ENCODE data around the gene FOSB. TPM values are rescaled to one million over a fixed set of nuclear protein-coding genes. Genes with fewer than 3 reads are reported as not detected.

Gene FOSB
- total and polyA plus RNA-seq, 9 of the 15 experiments (the other 6 are each of a cell fraction or from before 2014, with no cell fraction given) = 0.11 to 2.7 (median 0.73) TPM

DNA sequence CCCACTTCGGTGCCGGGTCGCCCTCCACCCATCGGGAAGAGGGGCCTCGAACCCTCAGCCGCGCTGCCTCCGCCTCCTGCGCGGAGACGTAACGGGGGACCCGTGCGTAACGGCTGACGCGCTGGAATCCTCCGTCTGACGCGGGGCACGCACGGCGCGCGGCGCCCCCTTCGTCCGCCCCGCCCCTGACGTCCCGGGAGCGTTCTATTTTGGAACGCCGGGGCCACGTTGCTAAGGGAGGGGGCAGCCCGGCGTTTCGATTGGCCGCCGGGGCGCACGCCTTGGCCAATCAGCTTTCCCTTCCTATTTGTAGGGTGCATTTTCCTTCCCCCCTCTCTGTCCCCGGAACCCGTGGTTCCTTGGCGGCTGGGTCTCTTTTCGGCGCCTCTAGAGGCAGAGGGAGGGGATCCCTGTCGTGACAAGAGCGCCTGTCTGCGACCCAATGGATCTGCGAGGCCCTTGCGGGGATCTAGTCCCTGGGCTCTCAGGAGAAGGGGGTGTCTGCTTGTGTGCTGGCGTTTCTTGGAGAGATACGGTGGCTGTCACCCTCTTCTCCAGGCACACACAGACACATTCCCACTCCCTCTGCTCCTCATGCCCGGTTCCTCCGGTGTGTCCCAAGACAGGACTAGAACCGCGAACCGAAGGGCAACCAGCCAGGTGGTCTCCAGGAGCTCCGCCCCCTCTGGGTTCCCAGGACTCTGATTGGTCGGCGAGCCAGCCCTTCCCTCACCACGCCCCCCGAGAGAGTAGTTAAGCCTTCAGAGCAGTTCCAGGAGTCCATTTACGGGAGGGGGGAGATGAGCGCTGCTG is 1.5 kb downstream of the FOSB start (continued):
- TF ChIP-seq, protein P1, sequence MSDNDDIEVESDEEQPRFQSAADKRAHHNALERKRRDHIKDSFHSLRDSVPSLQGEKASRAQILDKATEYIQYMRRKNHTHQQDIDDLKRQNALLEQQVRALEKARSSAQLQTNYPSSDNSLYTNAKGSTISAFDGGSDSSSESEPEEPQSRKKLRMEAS (CRISPR knock-in tag; IDR thresholded peaks at IDR 0.05) = peak; percentile 87
- TF ChIP-seq, protein P2, sequence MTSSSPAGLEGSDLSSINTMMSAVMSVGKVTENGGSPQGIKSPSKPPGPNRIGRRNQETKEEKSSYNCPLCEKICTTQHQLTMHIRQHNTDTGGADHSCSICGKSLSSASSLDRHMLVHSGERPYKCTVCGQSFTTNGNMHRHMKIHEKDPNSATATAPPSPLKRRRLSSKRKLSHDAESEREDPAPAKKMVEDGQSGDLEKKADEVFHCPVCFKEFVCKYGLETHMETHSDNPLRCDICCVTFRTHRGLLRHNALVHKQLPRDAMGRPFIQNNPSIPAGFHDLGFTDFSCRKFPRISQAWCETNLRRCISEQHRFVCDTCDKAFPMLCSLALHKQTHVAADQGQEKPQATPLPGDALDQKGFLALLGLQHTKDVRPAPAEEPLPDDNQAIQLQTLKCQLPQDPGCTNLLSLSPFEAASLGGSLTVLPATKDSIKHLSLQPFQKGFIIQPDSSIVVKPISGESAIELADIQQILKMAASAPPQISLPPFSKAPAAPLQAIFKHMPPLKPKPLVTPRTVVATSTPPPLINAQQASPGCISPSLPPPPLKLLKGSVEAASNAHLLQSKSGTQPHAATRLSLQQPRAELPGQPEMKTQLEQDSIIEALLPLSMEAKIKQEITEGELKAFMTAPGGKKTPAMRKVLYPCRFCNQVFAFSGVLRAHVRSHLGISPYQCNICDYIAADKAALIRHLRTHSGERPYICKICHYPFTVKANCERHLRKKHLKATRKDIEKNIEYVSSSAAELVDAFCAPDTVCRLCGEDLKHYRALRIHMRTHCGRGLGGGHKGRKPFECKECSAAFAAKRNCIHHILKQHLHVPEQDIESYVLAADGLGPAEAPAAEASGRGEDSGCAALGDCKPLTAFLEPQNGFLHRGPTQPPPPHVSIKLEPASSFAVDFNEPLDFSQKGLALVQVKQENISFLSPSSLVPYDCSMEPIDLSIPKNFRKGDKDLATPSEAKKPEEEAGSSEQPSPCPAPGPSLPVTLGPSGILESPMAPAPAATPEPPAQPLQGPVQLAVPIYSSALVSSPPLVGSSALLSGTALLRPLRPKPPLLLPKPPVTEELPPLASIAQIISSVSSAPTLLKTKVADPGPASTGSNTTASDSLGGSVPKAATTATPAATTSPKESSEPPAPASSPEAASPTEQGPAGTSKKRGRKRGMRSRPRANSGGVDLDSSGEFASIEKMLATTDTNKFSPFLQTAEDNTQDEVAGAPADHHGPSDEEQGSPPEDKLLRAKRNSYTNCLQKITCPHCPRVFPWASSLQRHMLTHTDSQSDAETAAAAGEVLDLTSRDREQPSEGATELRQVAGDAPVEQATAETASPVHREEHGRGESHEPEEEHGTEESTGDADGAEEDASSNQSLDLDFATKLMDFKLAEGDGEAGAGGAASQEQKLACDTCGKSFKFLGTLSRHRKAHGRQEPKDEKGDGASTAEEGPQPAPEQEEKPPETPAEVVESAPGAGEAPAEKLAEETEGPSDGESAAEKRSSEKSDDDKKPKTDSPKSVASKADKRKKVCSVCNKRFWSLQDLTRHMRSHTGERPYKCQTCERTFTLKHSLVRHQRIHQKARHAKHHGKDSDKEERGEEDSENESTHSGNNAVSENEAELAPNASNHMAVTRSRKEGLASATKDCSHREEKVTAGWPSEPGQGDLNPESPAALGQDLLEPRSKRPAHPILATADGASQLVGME (CRISPR knock-in tag; IDR thresholded peaks at IDR 0.05) = no peak
- TF ChIP-seq ZNF134 (CRISPR knock-in tag; conservative IDR thresholded peaks at IDR 0.05) (no peak), HNRNPUL1 (IDR thresholded peaks at IDR 0.05; ENCODE audit: low read length) (no peak), CBX1 (IDR thresholded peaks at IDR 0.05; ENCODE audit: low read depth) (peak; percentile 15; the same call in 1 of the 2 replicates), EHMT2 (IDR thresholded peaks at IDR 0.05) (no peak), TGIF2 (CRISPR knock-in tag; IDR thresholded peaks at IDR 0.05) (no peak), RBBP5 (IDR thresholded peaks at IDR 0.05; ENCODE audit: borderline replicate concordance, insufficient read depth, low read length, poor library complexity, severe bottlenecking) (peak; percentile 42), KDM4B (IDR thresholded peaks at IDR 0.05; ENCODE audit: borderline replicate concordance in 2 of 2, low read depth in 1 of 2) (peak in 1 of 2 experiments; percentile 34; a peak in 1 of 4 replicates), LCOR (CRISPR knock-in tag; IDR thresholded peaks at IDR 0.05) (peak; percentile 87; the same call in 1 of the 2 replicates)
- TF ChIP-seq, protein P3, sequence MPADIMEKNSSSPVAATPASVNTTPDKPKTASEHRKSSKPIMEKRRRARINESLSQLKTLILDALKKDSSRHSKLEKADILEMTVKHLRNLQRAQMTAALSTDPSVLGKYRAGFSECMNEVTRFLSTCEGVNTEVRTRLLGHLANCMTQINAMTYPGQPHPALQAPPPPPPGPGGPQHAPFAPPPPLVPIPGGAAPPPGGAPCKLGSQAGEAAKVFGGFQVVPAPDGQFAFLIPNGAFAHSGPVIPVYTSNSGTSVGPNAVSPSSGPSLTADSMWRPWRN (IDR thresholded peaks at IDR 0.05; ENCODE audit: low read depth) = no peak
- TF ChIP-seq, protein P4, sequence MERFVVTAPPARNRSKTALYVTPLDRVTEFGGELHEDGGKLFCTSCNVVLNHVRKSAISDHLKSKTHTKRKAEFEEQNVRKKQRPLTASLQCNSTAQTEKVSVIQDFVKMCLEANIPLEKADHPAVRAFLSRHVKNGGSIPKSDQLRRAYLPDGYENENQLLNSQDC (CRISPR knock-in tag; IDR thresholded peaks at IDR 0.05) = no peak; the same call in 1 of the 2 replicates
- TF ChIP-seq, protein P5, sequence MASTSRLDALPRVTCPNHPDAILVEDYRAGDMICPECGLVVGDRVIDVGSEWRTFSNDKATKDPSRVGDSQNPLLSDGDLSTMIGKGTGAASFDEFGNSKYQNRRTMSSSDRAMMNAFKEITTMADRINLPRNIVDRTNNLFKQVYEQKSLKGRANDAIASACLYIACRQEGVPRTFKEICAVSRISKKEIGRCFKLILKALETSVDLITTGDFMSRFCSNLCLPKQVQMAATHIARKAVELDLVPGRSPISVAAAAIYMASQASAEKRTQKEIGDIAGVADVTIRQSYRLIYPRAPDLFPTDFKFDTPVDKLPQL (IDR thresholded peaks at IDR 0.05; ENCODE audit: extremely low read depth, insufficient read length) = no peak
- TF ChIP-seq, protein P6, sequence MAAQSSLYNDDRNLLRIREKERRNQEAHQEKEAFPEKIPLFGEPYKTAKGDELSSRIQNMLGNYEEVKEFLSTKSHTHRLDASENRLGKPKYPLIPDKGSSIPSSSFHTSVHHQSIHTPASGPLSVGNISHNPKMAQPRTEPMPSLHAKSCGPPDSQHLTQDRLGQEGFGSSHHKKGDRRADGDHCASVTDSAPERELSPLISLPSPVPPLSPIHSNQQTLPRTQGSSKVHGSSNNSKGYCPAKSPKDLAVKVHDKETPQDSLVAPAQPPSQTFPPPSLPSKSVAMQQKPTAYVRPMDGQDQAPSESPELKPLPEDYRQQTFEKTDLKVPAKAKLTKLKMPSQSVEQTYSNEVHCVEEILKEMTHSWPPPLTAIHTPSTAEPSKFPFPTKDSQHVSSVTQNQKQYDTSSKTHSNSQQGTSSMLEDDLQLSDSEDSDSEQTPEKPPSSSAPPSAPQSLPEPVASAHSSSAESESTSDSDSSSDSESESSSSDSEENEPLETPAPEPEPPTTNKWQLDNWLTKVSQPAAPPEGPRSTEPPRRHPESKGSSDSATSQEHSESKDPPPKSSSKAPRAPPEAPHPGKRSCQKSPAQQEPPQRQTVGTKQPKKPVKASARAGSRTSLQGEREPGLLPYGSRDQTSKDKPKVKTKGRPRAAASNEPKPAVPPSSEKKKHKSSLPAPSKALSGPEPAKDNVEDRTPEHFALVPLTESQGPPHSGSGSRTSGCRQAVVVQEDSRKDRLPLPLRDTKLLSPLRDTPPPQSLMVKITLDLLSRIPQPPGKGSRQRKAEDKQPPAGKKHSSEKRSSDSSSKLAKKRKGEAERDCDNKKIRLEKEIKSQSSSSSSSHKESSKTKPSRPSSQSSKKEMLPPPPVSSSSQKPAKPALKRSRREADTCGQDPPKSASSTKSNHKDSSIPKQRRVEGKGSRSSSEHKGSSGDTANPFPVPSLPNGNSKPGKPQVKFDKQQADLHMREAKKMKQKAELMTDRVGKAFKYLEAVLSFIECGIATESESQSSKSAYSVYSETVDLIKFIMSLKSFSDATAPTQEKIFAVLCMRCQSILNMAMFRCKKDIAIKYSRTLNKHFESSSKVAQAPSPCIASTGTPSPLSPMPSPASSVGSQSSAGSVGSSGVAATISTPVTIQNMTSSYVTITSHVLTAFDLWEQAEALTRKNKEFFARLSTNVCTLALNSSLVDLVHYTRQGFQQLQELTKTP (IDR thresholded peaks at IDR 0.05; ENCODE audit: low read depth in 1 of 2, partially characterized antibody in 2 of 2) = no peak
